ENCODE measurements around the gene KDM1A.
"Not testable (repeated sequence)": the region's sequence is repeated elsewhere in the genome, so short reads cannot be mapped to it uniquely, and the experiment has no call there.

DNA sequence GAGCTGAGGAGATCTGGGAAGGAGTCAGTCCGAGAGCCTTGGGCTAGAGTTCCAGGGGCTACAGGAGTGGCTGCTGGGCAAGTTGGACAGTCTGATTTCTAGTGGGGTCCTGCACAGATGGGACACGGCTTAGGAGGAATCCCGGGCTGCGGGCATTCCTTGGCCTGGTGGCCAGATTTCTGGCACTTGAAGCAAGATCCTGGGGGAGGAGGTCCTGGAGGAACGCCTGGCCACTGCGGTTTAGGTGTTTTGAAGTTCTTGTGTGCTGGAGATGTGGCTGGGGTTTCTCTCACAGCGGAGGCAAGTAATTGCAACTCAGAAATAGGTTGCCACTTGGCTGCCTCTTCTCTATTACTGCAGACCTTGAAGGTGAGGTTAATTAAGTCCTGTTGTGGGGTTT lies 17.1 kb upstream of the KDM1A start:
- not testable (repeated sequence) for TF ChIP-seq POLR2A (IDR thresholded peaks at IDR 0.05)
- TF ChIP-seq, protein P1, sequence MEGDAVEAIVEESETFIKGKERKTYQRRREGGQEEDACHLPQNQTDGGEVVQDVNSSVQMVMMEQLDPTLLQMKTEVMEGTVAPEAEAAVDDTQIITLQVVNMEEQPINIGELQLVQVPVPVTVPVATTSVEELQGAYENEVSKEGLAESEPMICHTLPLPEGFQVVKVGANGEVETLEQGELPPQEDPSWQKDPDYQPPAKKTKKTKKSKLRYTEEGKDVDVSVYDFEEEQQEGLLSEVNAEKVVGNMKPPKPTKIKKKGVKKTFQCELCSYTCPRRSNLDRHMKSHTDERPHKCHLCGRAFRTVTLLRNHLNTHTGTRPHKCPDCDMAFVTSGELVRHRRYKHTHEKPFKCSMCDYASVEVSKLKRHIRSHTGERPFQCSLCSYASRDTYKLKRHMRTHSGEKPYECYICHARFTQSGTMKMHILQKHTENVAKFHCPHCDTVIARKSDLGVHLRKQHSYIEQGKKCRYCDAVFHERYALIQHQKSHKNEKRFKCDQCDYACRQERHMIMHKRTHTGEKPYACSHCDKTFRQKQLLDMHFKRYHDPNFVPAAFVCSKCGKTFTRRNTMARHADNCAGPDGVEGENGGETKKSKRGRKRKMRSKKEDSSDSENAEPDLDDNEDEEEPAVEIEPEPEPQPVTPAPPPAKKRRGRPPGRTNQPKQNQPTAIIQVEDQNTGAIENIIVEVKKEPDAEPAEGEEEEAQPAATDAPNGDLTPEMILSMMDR (IDR thresholded peaks at IDR 0.05), result not testable (repeated sequence)

Measured in suprapubic skin (tissue), 3 donors.